ENCODE results near the gene PRRT4.

- TF ChIP-seq, protein P1, sequence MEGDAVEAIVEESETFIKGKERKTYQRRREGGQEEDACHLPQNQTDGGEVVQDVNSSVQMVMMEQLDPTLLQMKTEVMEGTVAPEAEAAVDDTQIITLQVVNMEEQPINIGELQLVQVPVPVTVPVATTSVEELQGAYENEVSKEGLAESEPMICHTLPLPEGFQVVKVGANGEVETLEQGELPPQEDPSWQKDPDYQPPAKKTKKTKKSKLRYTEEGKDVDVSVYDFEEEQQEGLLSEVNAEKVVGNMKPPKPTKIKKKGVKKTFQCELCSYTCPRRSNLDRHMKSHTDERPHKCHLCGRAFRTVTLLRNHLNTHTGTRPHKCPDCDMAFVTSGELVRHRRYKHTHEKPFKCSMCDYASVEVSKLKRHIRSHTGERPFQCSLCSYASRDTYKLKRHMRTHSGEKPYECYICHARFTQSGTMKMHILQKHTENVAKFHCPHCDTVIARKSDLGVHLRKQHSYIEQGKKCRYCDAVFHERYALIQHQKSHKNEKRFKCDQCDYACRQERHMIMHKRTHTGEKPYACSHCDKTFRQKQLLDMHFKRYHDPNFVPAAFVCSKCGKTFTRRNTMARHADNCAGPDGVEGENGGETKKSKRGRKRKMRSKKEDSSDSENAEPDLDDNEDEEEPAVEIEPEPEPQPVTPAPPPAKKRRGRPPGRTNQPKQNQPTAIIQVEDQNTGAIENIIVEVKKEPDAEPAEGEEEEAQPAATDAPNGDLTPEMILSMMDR (IDR thresholded peaks at IDR 0.05) = no peak
- TF ChIP-seq POLR2A (IDR thresholded peaks at IDR 0.05; ENCODE audit: low read depth) (no peak), POLR2AphosphoS5 (IDR thresholded peaks at IDR 0.05) (no peak)
Observed at GRCh38 chr7:128370491-128370890, 9.0 kb upstream of the PRRT4 start.
